IMR-90 (cell line): ENCODE results near the gene FDX1. TPM values are rescaled to one million over a fixed set of nuclear protein-coding genes. Genes with fewer than 3 reads are reported as not detected.

Source experiments
- ATAC-seq: fragments of 200-7000 bp; cut with Tn5 transposase; 2 replicates; pipeline ENCODE4 v1.9.1; 2020; ENCODE audit warnings: low read depth, mild to moderate bottlenecking, moderate library complexity
- BruUV-seq: library from RNA; stranded (reverse); fragments of 400-500 nt; replicated peaks from 2 replicates; lab custom pipeline; 2021; lab: Mats Ljungman, UMichigan
- CTCF ChIA-PET: fragments of 300-600 bp; formaldehyde crosslinking; extraction: SDS; loops from one replicate; lab custom pipeline; 2021; ENCODE audit warnings: antibody characterized with exemption; lab: Yijun Ruan, JAX
- POLR2A ChIA-PET: fragments of 300-600 bp; sonication (Branson Sonifier 250); formaldehyde crosslinking; loops from one replicate; lab custom pipeline; 2022; ENCODE audit warnings: antibody characterized with exemption; ENCODE audit not compliant: unreplicated experiment; lab: Charles Lee
- DNase-seq: peaks from one replicate; pipeline ENCODE4 v3.0.0; 2013
- H2AFZ ChIP-seq: replicated peaks from 2 replicates; pipeline ENCODE3; 2013; ENCODE audit warnings: low read length, mild to moderate bottlenecking; ENCODE audit not compliant: poor library complexity
- H2AK5ac ChIP-seq: 2 replicates; pipeline ENCODE4 v1.6.1; 2013; ENCODE audit warnings: low read depth, low read length, inconsistent platforms
- H2AK9ac ChIP-seq: replicated peaks from 2 replicates; pipeline ENCODE3; 2013; ENCODE audit warnings: mild to moderate bottlenecking, low read depth, low read length, moderate library complexity; ENCODE audit not compliant: poor library complexity
- H2BK120ac ChIP-seq: 2 replicates; pipeline ENCODE4 v1.6.1; 2013; ENCODE audit warnings: low read depth, low read length, inconsistent platforms
- H2BK15ac ChIP-seq: 3 replicates; pipeline ENCODE4 v1.6.1; 2013; ENCODE audit warnings: low read depth, low read length, inconsistent platforms
- H2BK20ac ChIP-seq: 2 replicates; pipeline ENCODE4 v1.6.1; 2013; ENCODE audit warnings: low read depth, mild to moderate bottlenecking, inconsistent platforms, low read length, moderate library complexity
- H2BK5ac ChIP-seq: 2 replicates; pipeline ENCODE4 v1.6.1; 2013; ENCODE audit warnings: mild to moderate bottlenecking, low read depth, low read length, inconsistent platforms; ENCODE audit not compliant: poor library complexity, severe bottlenecking
- H3K14ac ChIP-seq: replicated peaks from 2 replicates; pipeline ENCODE4 v1.6.1; 2013; ENCODE audit warnings: low read depth, low read length, inconsistent platforms
- H3K18ac ChIP-seq: 2 replicates; pipeline ENCODE4 v1.6.1; 2013; ENCODE audit warnings: low read depth, low read length, control low read depth
- H3K23ac ChIP-seq: 2 replicates; pipeline ENCODE4 v1.6.1; 2013; ENCODE audit warnings: low read depth, low read length, inconsistent platforms
- H3K27ac ChIP-seq: 2 replicates; pipeline ENCODE4 v1.5.1; 2013; ENCODE audit warnings: mild to moderate bottlenecking, control low read depth, low read length; ENCODE audit not compliant: insufficient read depth
- H3K27me3 ChIP-seq: 2 replicates; pipeline ENCODE4 v1.6.1; 2013; ENCODE audit warnings: low read length; ENCODE audit not compliant: control insufficient read depth, insufficient read depth
- H3K36me3 ChIP-seq: 2 replicates; pipeline ENCODE4 v1.6.1; 2013; ENCODE audit warnings: low read length, mixed read lengths; ENCODE audit not compliant: control insufficient read depth, insufficient read depth
- H3K4ac ChIP-seq: 2 replicates; pipeline ENCODE4 v1.6.1; 2013; ENCODE audit warnings: low read depth, low read length, inconsistent platforms
- H3K4me1 ChIP-seq: 2 replicates; pipeline ENCODE4 v1.6.1; 2013; ENCODE audit warnings: low read length, mixed read lengths; ENCODE audit not compliant: control insufficient read depth, insufficient read depth
- H3K4me2 ChIP-seq: 2 replicates; pipeline ENCODE4 v1.6.1; 2013; ENCODE audit warnings: low read depth, mild to moderate bottlenecking, control low read depth, low read length, moderate library complexity
- H3K4me3 ChIP-seq: 2 replicates; pipeline ENCODE4 v1.5.1; 2013; ENCODE audit warnings: low read depth, mild to moderate bottlenecking, control low read depth, low read length, moderate library complexity; ENCODE audit not compliant: insufficient read depth
- H3K56ac ChIP-seq: 2 replicates; pipeline ENCODE4 v1.6.1; 2013; ENCODE audit warnings: low read length, inconsistent platforms; ENCODE audit not compliant: insufficient read depth; ENCODE audit errors: extremely low read depth
- H3K79me1 ChIP-seq, 2 experiments: 2 replicates each; pipeline ENCODE4 v1.6.1; 2013; ENCODE audit warnings: low read length in 2 of 2, inconsistent platforms in 1 of 2, low read depth in 1 of 2
- H3K9ac ChIP-seq: 2 replicates; pipeline ENCODE4 v1.6.1; 2013; ENCODE audit warnings: low read depth, low read length, control low read depth
- H3K9me1 ChIP-seq: 2 replicates; pipeline ENCODE4 v1.6.1; 2013; ENCODE audit warnings: low read length, inconsistent platforms; ENCODE audit not compliant: insufficient read depth
- H3K9me3 ChIP-seq: 2 replicates; pipeline ENCODE4 v1.6.1; 2013; ENCODE audit warnings: low read length; ENCODE audit not compliant: control insufficient read depth, insufficient read depth
- H4K20me1 ChIP-seq: 2 replicates; pipeline ENCODE4 v1.6.1; 2013; ENCODE audit warnings: low read length, inconsistent platforms; ENCODE audit not compliant: insufficient read depth
- H4K5ac ChIP-seq: 2 replicates; pipeline ENCODE4 v1.6.1; 2013; ENCODE audit warnings: mild to moderate bottlenecking, low read depth, low read length, control low read depth
- H4K8ac ChIP-seq, 2 experiments: 2 replicates each; pipeline ENCODE4 v1.6.1; 2013; ENCODE audit warnings: low read depth in 2 of 2, low read length in 2 of 2, control low read depth in 1 of 2, inconsistent platforms in 1 of 2
- H4K91ac ChIP-seq: 2 replicates; pipeline ENCODE4 v1.6.1; 2013; ENCODE audit warnings: low read depth, low read length, inconsistent platforms; ENCODE audit not compliant: insufficient read depth
- CEBPB ChIP-seq: IDR thresholded peaks from 2 replicates; pipeline ENCODE4 v1.6.1; 2012; ENCODE audit warnings: low read depth, low read length, improper control_type of control experiment
- CHD1 ChIP-seq: IDR thresholded peaks from 2 replicates; pipeline ENCODE4 v1.6.1; 2012; ENCODE audit warnings: low read depth, low read length, improper control_type of control experiment
- MAFK ChIP-seq: IDR thresholded peaks from 2 replicates; pipeline ENCODE4 v1.6.1; 2012; ENCODE audit warnings: low read depth, low read length, improper control_type of control experiment
- POLR2A ChIP-seq: IDR thresholded peaks from 2 replicates; pipeline ENCODE4 v1.6.1; 2012; ENCODE audit warnings: mild to moderate bottlenecking, low read depth, low read length
- RFX5 ChIP-seq: IDR thresholded peaks from 2 replicates; pipeline ENCODE4 v1.8.0; 2012; ENCODE audit warnings: low read depth, mild to moderate bottlenecking, low read length, moderate library complexity
- WGBS, 2 experiments: methylation state at CpG; one replicate each; pipeline versions ENCODE4 v1.1.5 to v1.1.7; 2013; ENCODE audit warnings: missing lambda C conversion rate in 2 of 2; ENCODE audit not compliant: insufficient read length in 1 of 2; ENCODE audit errors: extremely low coverage in 2 of 2; 5-methylcytosine and 5-hydroxymethylcytosine counted together
- dilution Hi-C: fragments of 300-500 bp; cut with HindIII; formaldehyde crosslinking; loops from one replicate; pipeline ENCODE4 v1.14.3; 2018; ENCODE audit warnings: low sequenced_read_pairs; ENCODE audit not compliant: unreplicated experiment
- in situ Hi-C: fragments of 300-500 bp; cut with MboI; formaldehyde crosslinking; loops from 3 replicates; pipeline ENCODE4 v1.14.3; 2019; ENCODE audit warnings: low sequenced_read_pairs, inconsistent platforms, mixed read lengths
- intact Hi-C: fragments of 100-400 bp; cut with micrococcal nuclease; formaldehyde crosslinking; loops from 2 replicates; pipeline ENCODE4 v1.10.0; 2022
- polyA plus RNA-seq, 3 experiments: library from polyadenylated mRNA; depleted of rRNA; stranded (reverse); fragments of >200 nt; gene quantifications; 2 replicates each; pipeline ENCODE4 v1.2.3, GENCODE V29; 2012; ENCODE audit warnings: low replicate concordance in 1 of 3
- total RNA-seq: library from RNA; depleted of rRNA; stranded (reverse); fragments of >200 nt; gene quantifications from 2 replicates; pipeline ENCODE4 v1.2.3, GENCODE V29; 2012
- TF ChIP-seq, protein P1 (sequence below): conservative IDR thresholded peaks from 2 replicates; pipeline ENCODE4 v1.5.1; 2012; ENCODE audit warnings: mild to moderate bottlenecking, low read depth, low read length, improper control_type of control experiment
- TF ChIP-seq, protein P2 (sequence below): fragments of 150-350 bp; IDR thresholded peaks from 2 replicates; pipeline ENCODE4 v1.6.1; 2016; ENCODE audit warnings: low read depth, mild to moderate bottlenecking, low read length, moderate library complexity, borderline replicate concordance

The FDX1 gene
- total and polyA plus RNA-seq, 2 of the 4 experiments (the other 2 are of a cell fraction), result 4.3 to 5.1 TPM

DNA sequence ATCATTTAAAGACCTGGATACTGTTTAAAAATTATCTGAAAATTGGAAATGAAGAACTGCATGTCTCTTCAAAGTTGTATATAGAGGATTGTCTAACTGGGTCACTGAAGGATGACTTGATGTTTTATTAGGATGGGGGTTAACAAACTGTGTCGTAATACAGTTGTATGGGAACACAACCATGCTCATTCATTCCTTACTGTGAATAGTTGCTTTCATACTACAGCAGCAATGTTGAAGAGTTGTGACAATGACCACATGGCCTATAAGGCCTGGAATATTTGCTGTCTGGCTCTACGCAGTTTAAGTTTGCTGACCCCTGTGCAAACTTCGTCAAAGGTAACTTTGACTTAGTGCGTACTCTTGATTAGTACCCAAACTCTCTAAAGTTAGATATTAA lies 38.4 kb downstream of the FDX1 start:
- Histone ChIP-seq H3K9ac (no peak overlapping the region), H2BK120ac (no peak overlapping the region), H4K5ac (no peak overlapping the region), H3K9me3 (no peaks in the 10 kb centered on the region), H3K4ac (no peak overlapping the region), H3K4me1 (peaks cover 11% of the 10 kb centered on the region), H3K4me3 (no peak overlapping the region), H4K20me1 (no peaks in the 10 kb centered on the region), H3K4me2 (no peak overlapping the region), H2BK15ac (no peak overlapping the region), H3K18ac (no peak overlapping the region), H3K36me3 (peaks cover 2% of the 10 kb centered on the region; the same call in 1 of the 2 replicates), H2BK20ac (no peak overlapping the region), H2BK5ac (no peak overlapping the region), H4K91ac (no peak overlapping the region), H4K8ac (no peak overlapping the region), H3K14ac (no peak overlapping the region), H2AK5ac (no peak overlapping the region), H3K23ac (no peak overlapping the region), H3K79me1 (no peaks in the 10 kb centered on the region), H3K9me1 (peaks cover 7% of the 10 kb centered on the region), H2AFZ (no peak overlapping the region), H3K27me3 (no peaks in the 10 kb centered on the region), H3K56ac (no peak overlapping the region), H2AK9ac (no peak overlapping the region), H3K27ac (no peak overlapping the region)
- intact Hi-C loops (no loop called here), dilution Hi-C loops (no loop called here), in situ Hi-C loops (loop anchor here (5.0 to 25.0 kb wide), 3 partner anchors 244 to 969 kb away; partner anchors contain the start of gene ARHGAP20)
- ChIA-PET CTCF (no interaction called here), POLR2A (no interaction called here)
- BruUV-seq, result no TSS peak
- TF ChIP-seq, protein P1, sequence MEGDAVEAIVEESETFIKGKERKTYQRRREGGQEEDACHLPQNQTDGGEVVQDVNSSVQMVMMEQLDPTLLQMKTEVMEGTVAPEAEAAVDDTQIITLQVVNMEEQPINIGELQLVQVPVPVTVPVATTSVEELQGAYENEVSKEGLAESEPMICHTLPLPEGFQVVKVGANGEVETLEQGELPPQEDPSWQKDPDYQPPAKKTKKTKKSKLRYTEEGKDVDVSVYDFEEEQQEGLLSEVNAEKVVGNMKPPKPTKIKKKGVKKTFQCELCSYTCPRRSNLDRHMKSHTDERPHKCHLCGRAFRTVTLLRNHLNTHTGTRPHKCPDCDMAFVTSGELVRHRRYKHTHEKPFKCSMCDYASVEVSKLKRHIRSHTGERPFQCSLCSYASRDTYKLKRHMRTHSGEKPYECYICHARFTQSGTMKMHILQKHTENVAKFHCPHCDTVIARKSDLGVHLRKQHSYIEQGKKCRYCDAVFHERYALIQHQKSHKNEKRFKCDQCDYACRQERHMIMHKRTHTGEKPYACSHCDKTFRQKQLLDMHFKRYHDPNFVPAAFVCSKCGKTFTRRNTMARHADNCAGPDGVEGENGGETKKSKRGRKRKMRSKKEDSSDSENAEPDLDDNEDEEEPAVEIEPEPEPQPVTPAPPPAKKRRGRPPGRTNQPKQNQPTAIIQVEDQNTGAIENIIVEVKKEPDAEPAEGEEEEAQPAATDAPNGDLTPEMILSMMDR, result no peak
- TF ChIP-seq POLR2A (no peak), MAFK (no peak), RFX5 (no peak), CHD1 (no peak), CEBPB (peak; percentile 45)
- TF ChIP-seq, protein P2, sequence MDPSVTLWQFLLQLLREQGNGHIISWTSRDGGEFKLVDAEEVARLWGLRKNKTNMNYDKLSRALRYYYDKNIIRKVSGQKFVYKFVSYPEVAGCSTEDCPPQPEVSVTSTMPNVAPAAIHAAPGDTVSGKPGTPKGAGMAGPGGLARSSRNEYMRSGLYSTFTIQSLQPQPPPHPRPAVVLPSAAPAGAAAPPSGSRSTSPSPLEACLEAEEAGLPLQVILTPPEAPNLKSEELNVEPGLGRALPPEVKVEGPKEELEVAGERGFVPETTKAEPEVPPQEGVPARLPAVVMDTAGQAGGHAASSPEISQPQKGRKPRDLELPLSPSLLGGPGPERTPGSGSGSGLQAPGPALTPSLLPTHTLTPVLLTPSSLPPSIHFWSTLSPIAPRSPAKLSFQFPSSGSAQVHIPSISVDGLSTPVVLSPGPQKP, result no peak
- no CpG with 5 or more reads among the region's 4 CpGs for WGBS, 2 experiments
- DNase-seq (no peak), ATAC-seq (no peak)
